Transverse colon (tissue), 4 donors: ENCODE data around the gene EMC10.

Experiments
- EP300 ChIP-seq: sonication (generic); formaldehyde crosslinking; IDR thresholded peaks from one replicate; pipeline ENCODE4 v1.6.1; 2017; ENCODE audit warnings: antibody characterized with exemption, low read depth
- POLR2A ChIP-seq: fragments of 450-650 bp; IDR thresholded peaks from one replicate; pipeline ENCODE4 v1.6.1; 2016; ENCODE audit warnings: antibody characterized with exemption, mild to moderate bottlenecking, moderate library complexity
- POLR2AphosphoS5 ChIP-seq, 3 donors: sonication (generic); formaldehyde crosslinking; IDR thresholded peaks; one replicate each; pipeline ENCODE4 v1.6.1; 2016; ENCODE audit warnings: antibody characterized with exemption in 3 of 3
- TF ChIP-seq, protein P1 (sequence below), 5 experiments: fragments of 200-600 bp in 3 of 5; fragments of 450-650 bp in 2 of 5; sonication (generic) in 3 of 5; IDR thresholded peaks; 1 replicate in 2 of 5; 2 replicates in 3 of 5; pipeline ENCODE4 v1.5.1; 2016 to 2017; ENCODE audit warnings: antibody characterized with exemption in 5 of 5, inconsistent platforms in 3 of 5, mild to moderate bottlenecking in 2 of 5, moderate library complexity in 1 of 5

- TF ChIP-seq, protein P1, sequence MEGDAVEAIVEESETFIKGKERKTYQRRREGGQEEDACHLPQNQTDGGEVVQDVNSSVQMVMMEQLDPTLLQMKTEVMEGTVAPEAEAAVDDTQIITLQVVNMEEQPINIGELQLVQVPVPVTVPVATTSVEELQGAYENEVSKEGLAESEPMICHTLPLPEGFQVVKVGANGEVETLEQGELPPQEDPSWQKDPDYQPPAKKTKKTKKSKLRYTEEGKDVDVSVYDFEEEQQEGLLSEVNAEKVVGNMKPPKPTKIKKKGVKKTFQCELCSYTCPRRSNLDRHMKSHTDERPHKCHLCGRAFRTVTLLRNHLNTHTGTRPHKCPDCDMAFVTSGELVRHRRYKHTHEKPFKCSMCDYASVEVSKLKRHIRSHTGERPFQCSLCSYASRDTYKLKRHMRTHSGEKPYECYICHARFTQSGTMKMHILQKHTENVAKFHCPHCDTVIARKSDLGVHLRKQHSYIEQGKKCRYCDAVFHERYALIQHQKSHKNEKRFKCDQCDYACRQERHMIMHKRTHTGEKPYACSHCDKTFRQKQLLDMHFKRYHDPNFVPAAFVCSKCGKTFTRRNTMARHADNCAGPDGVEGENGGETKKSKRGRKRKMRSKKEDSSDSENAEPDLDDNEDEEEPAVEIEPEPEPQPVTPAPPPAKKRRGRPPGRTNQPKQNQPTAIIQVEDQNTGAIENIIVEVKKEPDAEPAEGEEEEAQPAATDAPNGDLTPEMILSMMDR (IDR thresholded peaks at IDR 0.05), result no peak
- no peak for TF ChIP-seq POLR2A
- TF ChIP-seq POLR2AphosphoS5 (IDR thresholded peaks at IDR 0.05), result no peak
- no peak for TF ChIP-seq EP300
Measured at GRCh38 chr19:50435627-50436026, 40.7 kb upstream of the EMC10 start.
